Lower leg skin (tissue), 3 donors: ENCODE results near the gene CYTH2.

Experiments
- CTCF ChIP-seq, 3 donors: fragments of 450-650 bp; IDR thresholded peaks; one replicate each; pipeline ENCODE4 v1.5.1; 2016; ENCODE audit warnings: antibody characterized with exemption in 3 of 3, mild to moderate bottlenecking in 3 of 3, moderate library complexity in 2 of 3
- POLR2A ChIP-seq, 2 donors: fragments of 450-650 bp; IDR thresholded peaks; one replicate each; pipeline ENCODE4 v1.6.1; 2016 to 2017; ENCODE audit warnings: antibody characterized with exemption in 2 of 2, mild to moderate bottlenecking in 1 of 2, moderate library complexity in 1 of 2

- TF ChIP-seq CTCF (IDR thresholded peaks at IDR 0.05) = no peak
- TF ChIP-seq POLR2A (IDR thresholded peaks at IDR 0.05) = no peak
Observed at GRCh38 chr19:48424694-48425219, 44.4 kb upstream of the CYTH2 start.
